GM23248 (cell line): ENCODE measurements around the gene NTSR2. TPM values are rescaled to one million over a fixed set of nuclear protein-coding genes. Genes with fewer than 3 reads are reported as not detected.

Experiments
- DNase-seq: peaks from one replicate; pipeline ENCODE4 v3.0.0-alpha.2; 2015
- H2AFZ ChIP-seq: fragments of 200-600 bp; sonication (generic); 2 replicates; pipeline ENCODE4 v1.6.1; 2016; ENCODE audit warnings: antibody characterized with exemption
- H3F3A ChIP-seq: fragments of 200-600 bp; sonication (generic); 2 replicates; pipeline ENCODE4 v1.6.1; 2016; ENCODE audit warnings: mild to moderate bottlenecking, antibody characterized with exemption, mixed run types; ENCODE audit not compliant: insufficient read depth
- H3K27ac ChIP-seq: fragments of 200-600 bp; sonication (generic); 2 replicates; pipeline ENCODE4 v1.5.1; 2016; ENCODE audit warnings: mild to moderate bottlenecking
- H3K27me3 ChIP-seq: fragments of 200-600 bp; sonication (generic); replicated peaks from 2 replicates; pipeline ENCODE4 v1.6.1; 2016; ENCODE audit warnings: mild to moderate bottlenecking; ENCODE audit not compliant: insufficient read depth
- H3K36me3 ChIP-seq: fragments of 200-600 bp; sonication (generic); 2 replicates; pipeline ENCODE4 v1.6.1; 2016; ENCODE audit warnings: low read depth, mild to moderate bottlenecking
- H3K4me1 ChIP-seq: fragments of 200-600 bp; sonication (generic); 2 replicates; pipeline ENCODE4 v1.6.1; 2016; ENCODE audit warnings: mild to moderate bottlenecking; ENCODE audit not compliant: insufficient read depth
- H3K4me2 ChIP-seq: fragments of 200-600 bp; sonication (generic); one replicate; pipeline ENCODE4 v1.6.1; 2016; ENCODE audit warnings: mild to moderate bottlenecking; ENCODE audit not compliant: unreplicated experiment
- H3K4me3 ChIP-seq: fragments of 200-600 bp; sonication (generic); 2 replicates; pipeline ENCODE4 v1.5.1; 2016; ENCODE audit warnings: mild to moderate bottlenecking
- H3K79me2 ChIP-seq: fragments of 200-600 bp; sonication (generic); 2 replicates; pipeline ENCODE4 v1.6.1; 2016; ENCODE audit warnings: mild to moderate bottlenecking; ENCODE audit not compliant: insufficient read depth
- H3K9ac ChIP-seq: fragments of 200-600 bp; sonication (generic); 2 replicates; pipeline ENCODE4 v1.6.1; 2016; ENCODE audit warnings: mild to moderate bottlenecking
- H3K9me2 ChIP-seq: fragments of 200-600 bp; sonication (generic); 2 replicates; pipeline ENCODE4 v1.6.1; 2016; ENCODE audit warnings: mixed run types, mild to moderate bottlenecking, moderate library complexity; ENCODE audit not compliant: insufficient read depth
- H3K9me3 ChIP-seq: fragments of 200-600 bp; sonication (generic); one replicate; pipeline ENCODE4 v1.6.1; 2017; ENCODE audit warnings: low read depth
- H4K20me1 ChIP-seq: fragments of 200-600 bp; sonication (generic); 2 replicates; pipeline ENCODE4 v1.6.0; 2016; ENCODE audit not compliant: insufficient read depth
- EZH2 ChIP-seq: fragments of 200-600 bp; sonication (generic); IDR thresholded peaks from 2 replicates; pipeline ENCODE4 v1.6.1; 2018; ENCODE audit warnings: antibody characterized with exemption, mild to moderate bottlenecking; ENCODE audit not compliant: insufficient read depth, poor library complexity, severe bottlenecking
- EZH2phosphoT487 ChIP-seq: fragments of 200-600 bp; sonication (generic); IDR thresholded peaks from 2 replicates; pipeline ENCODE4 v1.6.1; 2018; ENCODE audit warnings: antibody characterized with exemption, moderate library complexity, mild to moderate bottlenecking, low read depth; ENCODE audit not compliant: insufficient read depth
- WGBS, 2 experiments: methylation state at CpG; one replicate each; pipeline ENCODE4 v1.1.6; 2015 to 2017; ENCODE audit warnings: low lambda C conversion rate in 2 of 2, low coverage in 1 of 2; ENCODE audit errors: missing lambda C conversion rate in 2 of 2; 5-methylcytosine and 5-hydroxymethylcytosine counted together
- in situ Hi-C: fragments of 300-500 bp; cut with MboI; formaldehyde crosslinking; loops from 2 replicates; pipeline ENCODE4 v1.15.0; 2020
- polyA plus RNA-seq: library from polyadenylated mRNA; unstranded; fragments of >200 nt; fragmentation: Nextera tagmentation; extraction: Ambion mirVana; gene quantifications from 2 replicates; pipeline ENCODE4 v1.2.1, GENCODE V29; 2016
- total RNA-seq: library from RNA; depleted of rRNA; stranded (reverse); fragments of >200 nt; shearing (Covaris generic); gene quantifications from 2 replicates; pipeline ENCODE4 v1.2.3, GENCODE V29; 2014

Gene NTSR2
- total and polyA plus RNA-seq, 2 experiments from 2014 or later, result not detected

DNA sequence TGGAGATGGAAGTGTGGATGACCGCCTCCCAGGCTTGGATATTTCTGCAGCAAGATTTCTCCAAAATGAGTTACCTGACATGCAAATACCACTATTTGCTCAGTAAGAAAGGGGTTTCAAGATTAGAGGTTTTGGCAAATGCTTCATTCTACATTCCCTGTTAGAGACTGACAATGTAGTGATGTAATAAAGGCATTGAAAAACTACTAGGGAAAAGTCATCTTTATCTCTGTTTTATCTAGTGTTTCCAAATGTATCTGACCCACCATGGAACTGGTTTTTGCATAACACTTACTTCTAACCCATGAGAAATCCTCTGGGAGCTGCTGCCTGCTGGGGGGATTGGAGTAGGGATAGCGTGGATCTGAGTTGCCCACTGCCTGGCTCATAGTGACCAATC is 33.0 kb upstream of the NTSR2 start:
- Histone ChIP-seq H3K36me3 (no peaks in the 10 kb centered on the region), H4K20me1 (no peaks in the 10 kb centered on the region), H3K9me3 (no peaks in the 10 kb centered on the region), H3K4me2 (no peak overlapping the region), H3K4me1 (peaks cover 12% of the 10 kb centered on the region), H3K27ac (no peak overlapping the region), H3K9me2 (no peaks in the 10 kb centered on the region), H3K4me3 (no peak overlapping the region), H3K9ac (no peak overlapping the region), H2AFZ (no peak overlapping the region), H3K27me3 (no peaks in the 10 kb centered on the region), H3F3A (no peaks in the 10 kb centered on the region; the same call in 1 of the 2 replicates), H3K79me2 (no peaks in the 10 kb centered on the region)
- WGBS, 2 experiments, result 74 to 93% methylated on average over 2 of the region's 2 CpGs
- TF ChIP-seq EZH2phosphoT487 (no peak), EZH2 (no peak)
- DNase-seq, result no peak
- in situ Hi-C loops, result no loop called here

DNA sequence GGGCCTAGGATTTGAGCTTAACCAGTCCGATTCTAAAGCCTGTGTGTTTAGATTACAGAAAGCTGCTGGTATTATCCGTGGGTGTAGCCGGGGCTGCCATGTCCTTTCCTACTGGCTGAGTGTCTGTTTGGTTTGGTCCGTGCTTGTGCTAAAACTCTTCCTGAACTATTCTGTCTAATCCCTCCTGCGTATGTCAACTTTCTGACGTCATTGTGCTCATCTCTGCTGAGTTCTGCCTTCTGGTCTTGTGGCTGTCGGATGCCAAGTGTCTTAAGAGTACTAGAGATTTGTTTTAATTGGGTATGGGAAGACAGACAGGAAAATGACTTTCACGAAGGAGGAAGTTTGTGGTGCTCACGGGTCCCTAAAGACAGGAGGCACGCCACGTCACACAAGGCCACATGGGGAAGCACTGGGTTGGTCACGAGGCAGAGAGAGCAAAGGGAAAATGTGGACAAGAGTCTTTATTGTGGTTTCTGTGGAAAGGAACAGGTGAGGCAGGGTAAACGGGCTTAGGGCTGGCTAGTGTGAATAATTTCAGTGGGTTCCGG is 31.8 kb upstream of the NTSR2 start:
- H3K27ac ChIP-seq, result no peak overlapping the region
- H3F3A ChIP-seq, result no peaks in the 10 kb centered on the region; the same call in 1 of the 2 replicates
- H2AFZ ChIP-seq, result no peak overlapping the region
- H3K4me3 ChIP-seq, result no peak overlapping the region
- no peak for DNase-seq
- TF ChIP-seq EZH2 (no peak), EZH2phosphoT487 (no peak)
- in situ Hi-C loops, result no loop called here
- H4K20me1 ChIP-seq, result no peaks in the 10 kb centered on the region
- peaks cover 23% of the 10 kb centered on the region for H3K4me1 ChIP-seq
- H3K36me3 ChIP-seq, result no peaks in the 10 kb centered on the region
- H3K27me3 ChIP-seq, result no peaks in the 10 kb centered on the region
- H3K79me2 ChIP-seq, result no peaks in the 10 kb centered on the region
- WGBS, 2 experiments, result 79 to 81% methylated on average over 14 of the region's 14 CpGs
- H3K9me3 ChIP-seq, result no peaks in the 10 kb centered on the region
- H3K9me2 ChIP-seq, result no peaks in the 10 kb centered on the region
- no peak overlapping the region for H3K4me2 ChIP-seq
- H3K9ac ChIP-seq, result no peak overlapping the region

DNA sequence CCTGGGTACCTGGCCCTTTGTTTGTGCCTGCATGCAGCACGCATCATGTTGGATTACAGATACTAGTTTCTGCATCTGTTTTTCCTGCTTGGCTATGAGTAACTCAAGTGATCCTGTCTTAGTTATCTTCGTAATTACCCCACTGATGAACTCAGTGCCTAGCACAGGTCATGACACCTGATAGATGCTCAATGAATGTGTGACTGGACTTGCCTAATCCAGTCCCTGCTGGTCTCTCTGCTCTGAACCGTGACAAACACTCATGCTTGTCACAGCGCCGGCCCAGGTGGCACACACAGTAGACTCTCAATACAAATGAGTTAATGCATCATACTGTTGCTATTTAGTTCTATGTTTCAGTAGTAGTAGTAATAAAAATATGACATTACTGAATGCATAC is 31.2 kb upstream of the NTSR2 start:
- H3K9me3 ChIP-seq, result no peaks in the 10 kb centered on the region
- DNase-seq, result no peak
- in situ Hi-C loops, result no loop called here
- H3K4me1 ChIP-seq, result peaks cover 26% of the 10 kb centered on the region
- H3K27me3 ChIP-seq, result no peaks in the 10 kb centered on the region
- no peak overlapping the region for H3K4me3 ChIP-seq
- WGBS, 2 experiments, result 90 to 91% methylated on average over 5 of the region's 5 CpGs
- no peaks in the 10 kb centered on the region for H3K36me3 ChIP-seq
- H3K9ac ChIP-seq, result no peak overlapping the region
- TF ChIP-seq EZH2phosphoT487 (no peak), EZH2 (no peak)
- no peak overlapping the region for H3K27ac ChIP-seq
- H3K4me2 ChIP-seq, result no peak overlapping the region
- no peak overlapping the region for H2AFZ ChIP-seq
- no peaks in the 10 kb centered on the region for H4K20me1 ChIP-seq
- no peaks in the 10 kb centered on the region; the same call in 1 of the 2 replicates for H3F3A ChIP-seq
- H3K9me2 ChIP-seq, result no peaks in the 10 kb centered on the region
- no peaks in the 10 kb centered on the region for H3K79me2 ChIP-seq

DNA sequence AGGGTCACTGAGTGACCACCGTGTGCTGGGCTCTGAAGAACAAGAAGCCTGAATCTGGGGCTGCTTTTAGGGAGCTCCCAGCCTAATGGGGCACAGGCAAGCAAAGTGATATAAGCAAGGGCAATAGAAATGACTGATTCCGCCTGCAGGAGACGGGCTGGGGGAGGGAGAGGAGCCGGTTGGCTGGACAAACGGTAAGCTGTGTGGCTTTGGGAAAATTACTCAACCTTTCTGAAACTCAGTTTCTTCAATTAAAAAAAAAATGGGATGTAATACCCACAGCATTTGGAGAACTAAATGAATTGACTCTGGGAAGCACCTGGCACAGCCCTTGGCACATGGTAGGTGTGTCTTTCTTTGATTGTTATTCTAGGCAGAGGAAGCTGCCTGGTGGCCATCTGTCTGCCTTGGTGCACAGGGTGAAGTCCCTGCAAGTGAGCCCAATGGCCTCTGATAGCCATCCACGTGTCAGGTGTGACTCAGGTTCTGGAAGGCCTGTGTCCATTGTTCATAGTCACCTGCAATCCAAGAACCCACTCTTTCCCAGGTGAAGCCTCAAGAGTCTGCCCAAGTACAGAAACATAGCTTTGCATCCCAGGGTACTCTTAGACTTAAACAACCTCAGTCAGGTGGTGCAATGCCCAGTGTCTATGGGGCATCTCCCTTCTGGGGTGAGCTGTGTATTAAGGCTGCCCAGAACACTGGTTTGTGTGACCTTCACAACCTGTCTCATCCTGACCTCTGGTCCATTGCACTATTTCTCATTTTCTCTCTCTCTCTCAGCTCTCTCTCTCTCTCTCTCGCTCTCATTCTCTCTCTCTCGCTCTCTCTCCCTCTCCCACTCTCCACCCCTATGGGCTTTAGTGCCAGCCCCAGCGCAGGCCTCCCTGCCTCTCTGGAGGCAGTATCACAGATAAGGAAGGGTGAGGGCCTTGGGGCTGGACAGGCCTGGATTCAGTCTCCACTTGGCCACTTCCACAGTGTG is 30.0 kb upstream of the NTSR2 start:
- H3K79me2 ChIP-seq, result no peaks in the 10 kb centered on the region
- H3K9me2 ChIP-seq, result no peaks in the 10 kb centered on the region
- H3F3A ChIP-seq, result no peaks in the 10 kb centered on the region; the same call in 1 of the 2 replicates
- no peaks in the 10 kb centered on the region for H3K36me3 ChIP-seq
- no peak overlapping the region for H3K4me3 ChIP-seq
- H2AFZ ChIP-seq, result no peak overlapping the region
- H3K27ac ChIP-seq, result no peak overlapping the region
- DNase-seq, result no peak
- TF ChIP-seq EZH2phosphoT487 (no peak), EZH2 (no peak)
- no peak overlapping the region for H3K9ac ChIP-seq
- H3K9me3 ChIP-seq, result no peaks in the 10 kb centered on the region
- H3K27me3 ChIP-seq, result no peaks in the 10 kb centered on the region
- H3K4me2 ChIP-seq, result no peak overlapping the region
- WGBS, 2 experiments, result 85 to 87% methylated on average over 9 of the region's 9 CpGs
- in situ Hi-C loops, result no loop called here
- peaks cover 26% of the 10 kb centered on the region for H3K4me1 ChIP-seq
- H4K20me1 ChIP-seq, result no peaks in the 10 kb centered on the region
